D721Med (cell line): ENCODE results near the gene MEX3D.

Experiments
- DNase-seq: peaks from one replicate; pipeline ENCODE4 v3.0.0; 2011; ENCODE audit warnings: low spot score; ENCODE audit not compliant: insufficient read length
- FAIRE-seq: peaks from 2 replicates; lab custom pipeline; 2011; peaks lifted over from hg19 to GRCh38; lab: Jason Lieb, UNC
- CTCF ChIP-seq: IDR thresholded peaks from 2 replicates; pipeline ENCODE4 v1.5.1; 2012; ENCODE audit warnings: mild to moderate bottlenecking, control low read depth; ENCODE audit not compliant: insufficient read depth; ENCODE audit errors: missing control alignments

Gene MEX3D

GRCh38 chr19:1505991-1506881 is 61.9 kb downstream of the MEX3D start:
- FAIRE-seq (no peak), DNase-seq (no peak)
- TF ChIP-seq CTCF: no peak

GRCh38 chr19:1505012-1505411 is 63.1 kb downstream of the MEX3D start:
- FAIRE-seq: no peak
- TF ChIP-seq CTCF: no peak
- no peak for DNase-seq
